GM12801 (cell line): ENCODE results near the gene MACROD2.

Experiments
- CTCF ChIP-seq: IDR thresholded peaks from one replicate; pipeline ENCODE4 v1.5.1; 2011; ENCODE audit warnings: control low read depth; ENCODE audit not compliant: insufficient read length; ENCODE audit errors: extremely low read depth

The MACROD2 gene

GRCh38 chr20:15905661-15906060, 1910.3 kb downstream of the MACROD2 start:
- TF ChIP-seq CTCF, result no peak

- TF ChIP-seq CTCF, result no peak
These were observed 1914.7 kb downstream of the MACROD2 start for GRCh38 chr20:15909995-15910394.

GRCh38 chr20:15911581-15911980, 1916.3 kb downstream of the MACROD2 start:
- no peak for TF ChIP-seq CTCF

- no peak for TF ChIP-seq CTCF
These were observed 1918.2 kb downstream of the MACROD2 start for GRCh38 chr20:15913391-15914025.

GRCh38 chr20:15916623-15917022, 1921.3 kb downstream of the MACROD2 start:
- no peak for TF ChIP-seq CTCF

- TF ChIP-seq CTCF, result no peak
These were observed 1922.0 kb downstream of the MACROD2 start for GRCh38 chr20:15917283-15917682.

GRCh38 chr20:15918631-15919030, 1923.3 kb downstream of the MACROD2 start:
- TF ChIP-seq CTCF, result no peak
